Measurements from ENCODE around the gene DNAJC12. TPM values are rescaled to one million over a fixed set of nuclear protein-coding genes. Genes with fewer than 3 reads are reported as not detected.

DNAJC12 gene
- total RNA-seq, 1 donor = not detected

DNA sequence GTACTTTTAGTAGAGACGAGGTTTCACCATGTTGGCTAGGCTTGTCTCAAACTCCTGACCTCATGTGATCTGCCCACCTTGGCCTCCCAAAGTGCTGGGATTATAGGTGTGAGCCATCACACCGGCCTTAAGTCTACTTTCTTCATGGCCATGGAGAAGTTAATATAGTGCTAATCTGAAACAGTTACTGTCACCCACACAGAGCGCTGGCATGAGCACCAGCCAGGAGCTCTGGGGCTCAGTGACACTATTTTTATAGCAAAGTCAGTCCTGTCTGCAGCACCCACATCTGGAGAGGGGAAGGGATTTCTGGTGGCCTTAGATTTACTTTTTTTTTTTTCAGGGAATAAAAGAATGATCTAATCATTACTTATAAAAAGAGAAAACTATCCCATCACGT lies 21.3 kb downstream of the DNAJC12 start:
- no peak overlapping the region for H3K4me3 ChIP-seq (ENCODE audit: low read length)
- no peaks in the 10 kb centered on the region for H3K27me3 ChIP-seq (ENCODE audit: insufficient read depth, low read length)
- no peaks in the 10 kb centered on the region for H3K4me1 ChIP-seq (ENCODE audit: insufficient read depth, low read length)
- no peaks in the 10 kb centered on the region for H3K9me3 ChIP-seq (ENCODE audit: low read depth, low read length)

DNA sequence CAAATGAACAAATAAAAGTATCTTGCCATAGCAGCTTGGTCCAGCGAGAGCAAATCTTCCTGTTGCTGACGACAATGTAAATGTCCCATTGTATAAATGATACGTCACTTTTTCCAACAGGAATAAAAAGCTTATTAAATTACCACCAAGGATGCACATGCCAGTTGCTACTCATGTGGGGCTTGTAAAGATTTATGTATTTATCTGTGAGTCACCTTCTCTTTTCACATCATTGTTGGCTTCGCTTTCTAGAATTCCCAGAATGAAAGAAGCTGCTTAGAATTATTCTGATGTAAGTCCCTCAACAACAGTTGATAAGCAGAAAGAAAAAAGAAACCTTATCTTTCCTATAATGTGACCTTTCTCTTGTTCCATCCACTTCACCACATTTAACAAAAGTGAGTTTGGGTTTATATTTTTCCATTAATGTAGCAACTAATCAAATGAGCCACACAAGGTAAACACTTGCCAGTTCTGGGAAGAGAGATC lies 22.4 kb downstream of the DNAJC12 start:
- no peaks in the 10 kb centered on the region for H3K4me1 ChIP-seq (ENCODE audit: insufficient read depth, low read length)
- H3K9me3 ChIP-seq (ENCODE audit: low read depth, low read length) = no peaks in the 10 kb centered on the region
- H3K4me3 ChIP-seq (ENCODE audit: low read length) = no peak overlapping the region
- no peaks in the 10 kb centered on the region for H3K27me3 ChIP-seq (ENCODE audit: insufficient read depth, low read length)

DNA sequence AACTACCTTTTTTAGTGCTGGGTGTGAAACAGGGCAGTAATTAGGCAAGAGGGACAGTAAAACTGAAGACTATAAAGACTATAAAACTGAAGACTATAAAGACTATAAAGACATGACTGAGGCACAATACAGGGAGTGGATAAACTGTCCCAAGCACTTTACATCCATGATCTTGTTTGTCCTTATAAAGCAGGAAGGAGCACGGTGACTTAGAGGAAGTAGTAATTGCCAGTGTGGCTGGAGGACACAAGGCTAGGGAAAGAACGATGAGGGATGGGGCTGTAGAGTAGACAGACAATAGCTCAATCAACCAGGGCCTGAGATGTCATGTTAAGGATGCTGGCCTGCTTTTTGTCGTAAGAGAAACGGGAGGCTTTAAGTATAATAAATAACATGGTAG lies 26.0 kb downstream of the DNAJC12 start:
- no peaks in the 10 kb centered on the region for H3K9me3 ChIP-seq (ENCODE audit: low read depth, low read length)
- no peaks in the 10 kb centered on the region for H3K4me1 ChIP-seq (ENCODE audit: insufficient read depth, low read length)
- no peaks in the 10 kb centered on the region for H3K27me3 ChIP-seq (ENCODE audit: insufficient read depth, low read length)
- no peak overlapping the region for H3K4me3 ChIP-seq (ENCODE audit: low read length)

DNA sequence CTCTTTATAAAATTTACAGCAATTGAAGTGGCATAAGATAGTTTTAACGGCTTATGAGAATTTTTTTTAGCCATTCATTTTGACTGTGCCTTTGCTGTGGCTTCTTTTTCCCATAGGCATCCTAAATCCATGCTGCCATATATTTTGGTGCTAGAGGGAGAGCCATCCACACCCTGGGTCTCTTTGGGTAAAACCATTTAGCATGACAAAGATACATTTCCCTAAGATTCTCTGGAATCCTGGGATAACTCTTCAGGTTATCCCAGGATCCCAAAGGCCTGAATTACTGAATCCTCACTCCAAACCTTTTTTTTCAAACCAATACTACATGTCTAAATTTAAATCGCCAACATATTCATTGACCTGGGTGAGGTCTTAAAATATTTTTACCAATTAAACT lies 28.9 kb downstream of the DNAJC12 start:
- no peaks in the 10 kb centered on the region for H3K4me1 ChIP-seq (ENCODE audit: insufficient read depth, low read length)
- no peak overlapping the region for H3K4me3 ChIP-seq (ENCODE audit: low read length)
- no peaks in the 10 kb centered on the region for H3K27me3 ChIP-seq (ENCODE audit: insufficient read depth, low read length)
- no peaks in the 10 kb centered on the region for H3K9me3 ChIP-seq (ENCODE audit: low read depth, low read length)

DNA sequence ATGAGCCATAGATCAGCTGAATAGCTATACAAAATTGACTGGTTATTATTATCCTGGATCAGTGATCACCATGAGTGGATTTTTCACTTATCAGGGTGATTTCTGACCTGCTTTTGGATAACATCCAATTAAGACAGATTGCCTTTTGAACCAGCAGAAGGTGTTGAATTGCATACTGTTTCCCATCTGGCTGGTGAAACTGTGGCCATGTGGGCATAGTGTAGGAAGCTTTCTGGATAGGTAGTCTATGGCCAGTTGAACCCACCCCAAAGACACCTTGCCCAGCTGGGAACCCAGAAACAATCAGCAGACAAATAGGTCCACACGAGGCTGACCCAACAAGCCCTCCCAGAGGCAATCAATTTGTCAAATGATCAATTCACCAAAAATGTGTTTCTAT lies 29.3 kb downstream of the DNAJC12 start:
- no peaks in the 10 kb centered on the region for H3K9me3 ChIP-seq (ENCODE audit: low read depth, low read length)
- H3K4me3 ChIP-seq (ENCODE audit: low read length) = no peak overlapping the region
- no peaks in the 10 kb centered on the region for H3K27me3 ChIP-seq (ENCODE audit: insufficient read depth, low read length)
- H3K4me1 ChIP-seq (ENCODE audit: insufficient read depth, low read length) = no peaks in the 10 kb centered on the region

DNA sequence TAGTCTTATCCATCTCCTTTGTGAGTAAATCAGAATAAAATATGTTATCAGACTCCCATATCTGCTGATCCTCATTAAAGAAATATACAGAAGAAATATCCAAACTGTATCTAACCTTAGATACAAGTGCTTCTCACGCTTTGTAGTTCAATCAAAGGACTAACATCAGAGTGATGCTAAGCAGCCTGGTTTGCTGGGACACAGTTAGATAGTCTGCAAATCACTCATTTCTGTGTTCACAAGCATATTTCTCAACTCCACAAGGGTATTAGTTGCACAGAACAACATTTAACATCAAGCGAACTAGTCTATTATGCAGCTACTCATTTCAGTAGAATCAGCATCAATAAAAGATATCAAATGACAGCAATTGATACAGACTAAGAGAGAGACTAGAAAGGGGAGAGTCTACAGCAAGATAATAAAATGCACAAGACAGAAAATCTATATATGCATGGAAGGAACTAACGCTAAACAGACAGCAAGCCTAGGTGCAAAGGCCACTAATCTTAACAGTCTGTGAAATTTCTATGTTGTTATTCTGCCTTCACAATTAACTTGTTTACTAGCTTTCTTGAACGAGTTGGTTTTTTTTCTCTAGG lies 30.0 kb downstream of the DNAJC12 start:
- H3K27me3 ChIP-seq (ENCODE audit: insufficient read depth, low read length) = no peaks in the 10 kb centered on the region

DNA sequence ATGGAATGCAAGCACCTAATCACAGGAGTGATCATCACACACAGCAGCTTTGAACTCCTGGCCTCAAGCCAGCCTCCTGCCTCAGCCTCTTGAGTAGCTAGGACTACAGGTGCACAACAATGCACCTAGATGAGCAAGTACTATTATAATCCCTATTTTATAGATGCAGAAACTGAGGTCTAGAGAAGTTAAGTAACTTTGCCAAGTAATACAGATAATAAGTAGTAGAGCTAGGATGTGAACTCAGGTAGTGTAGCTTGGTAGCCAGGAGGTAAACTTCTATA lies 33.7 kb downstream of the DNAJC12 start:
- Histone ChIP-seq H3K4me1 (ENCODE audit: insufficient read depth, low read length) (no peaks in the 10 kb centered on the region), H3K27me3 (ENCODE audit: insufficient read depth, low read length) (no peaks in the 10 kb centered on the region)

More for the DNA sequence above, 30.0 kb downstream of the DNAJC12 start:
- Histone ChIP-seq H3K9me3 (ENCODE audit: low read depth, low read length) (no peaks in the 10 kb centered on the region), H3K4me1 (ENCODE audit: insufficient read depth, low read length) (no peaks in the 10 kb centered on the region), H3K4me3 (ENCODE audit: low read length) (no peak overlapping the region)

DNA sequence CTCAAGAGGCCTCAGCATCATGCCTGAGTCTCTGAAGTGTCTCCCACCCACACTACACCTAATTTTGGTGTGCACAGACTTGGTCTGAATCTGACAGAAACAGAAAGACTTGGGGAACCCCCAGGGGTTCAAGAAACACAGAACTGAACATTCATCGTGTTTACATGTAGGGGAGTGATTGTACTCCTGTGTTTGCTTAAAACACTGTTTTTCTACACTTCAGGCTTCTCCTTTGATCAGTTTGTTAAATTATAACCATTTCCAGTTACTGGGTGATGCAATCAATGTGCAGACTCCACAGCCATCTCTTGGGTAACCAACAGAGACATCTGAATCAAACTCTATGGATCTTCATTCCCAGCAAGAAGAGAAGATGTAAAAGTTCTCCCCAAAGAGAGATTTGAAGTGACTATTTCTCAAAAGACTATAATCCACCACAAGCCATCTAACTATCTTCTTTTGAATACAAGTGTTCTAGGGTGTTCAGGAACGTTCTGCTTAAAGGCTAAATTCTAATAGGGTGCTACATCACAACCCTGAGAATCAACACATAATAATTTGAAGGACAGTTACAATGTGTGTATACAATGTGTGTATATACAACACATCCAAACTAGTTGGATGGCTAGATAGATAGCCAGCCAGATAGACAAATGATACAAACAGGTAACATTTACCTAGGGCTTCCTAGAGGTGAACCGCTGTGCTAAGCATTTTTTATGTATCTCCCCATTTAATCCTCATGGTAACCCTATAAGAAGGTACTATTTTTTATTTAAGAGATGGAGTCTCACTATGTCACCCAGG lies 34.2 kb downstream of the DNAJC12 start:
- H3K4me3 ChIP-seq (ENCODE audit: low read length) = no peak overlapping the region
- no peaks in the 10 kb centered on the region for H3K9me3 ChIP-seq (ENCODE audit: low read depth, low read length)
- no peaks in the 10 kb centered on the region for H3K27me3 ChIP-seq (ENCODE audit: insufficient read depth, low read length)
- H3K4me1 ChIP-seq (ENCODE audit: insufficient read depth, low read length) = no peaks in the 10 kb centered on the region

More for the DNA sequence above, 33.7 kb downstream of the DNAJC12 start:
- Histone ChIP-seq H3K4me3 (ENCODE audit: low read length) (no peak overlapping the region), H3K9me3 (ENCODE audit: low read depth, low read length) (no peaks in the 10 kb centered on the region)

DNA sequence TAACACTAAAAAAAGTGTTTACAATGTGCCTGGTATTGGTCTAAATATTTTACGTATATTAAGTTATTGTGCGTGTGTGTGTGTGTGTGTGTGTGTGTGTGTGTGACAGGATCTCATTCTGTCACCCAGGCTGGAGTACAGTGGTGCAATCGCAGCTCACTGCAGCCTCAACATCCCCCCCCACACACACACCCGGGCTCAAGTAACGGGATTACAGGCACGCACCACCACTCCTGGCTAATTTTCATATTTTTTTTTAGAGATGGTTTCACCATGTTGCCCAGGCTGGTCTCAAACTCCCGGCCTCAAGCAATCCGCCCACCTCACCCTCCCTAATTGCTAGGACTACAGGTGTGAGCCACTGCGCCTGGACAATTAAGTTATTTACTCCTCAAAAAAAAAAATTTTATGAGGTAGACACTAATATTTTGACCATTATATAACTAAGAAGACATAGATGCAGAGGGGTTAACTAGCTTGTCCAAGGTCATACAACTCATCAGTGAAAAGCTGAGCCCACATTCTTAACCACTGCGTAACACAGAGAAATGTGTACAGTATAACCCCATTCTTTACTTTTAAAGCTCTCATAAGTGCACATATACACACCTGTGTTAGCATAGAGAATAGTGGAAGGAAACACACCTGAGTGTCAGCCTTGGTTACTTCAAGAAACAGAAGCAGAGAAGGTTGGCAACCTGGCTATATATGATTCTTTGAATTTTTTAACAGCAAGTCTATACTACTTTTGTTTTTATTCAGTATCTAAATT lies 35.0 kb downstream of the DNAJC12 start:
- Histone ChIP-seq H3K4me1 (ENCODE audit: insufficient read depth, low read length) (no peaks in the 10 kb centered on the region), H3K4me3 (ENCODE audit: low read length) (no peak overlapping the region), H3K27me3 (ENCODE audit: insufficient read depth, low read length) (no peaks in the 10 kb centered on the region), H3K9me3 (ENCODE audit: low read depth, low read length) (no peaks in the 10 kb centered on the region)

DNA sequence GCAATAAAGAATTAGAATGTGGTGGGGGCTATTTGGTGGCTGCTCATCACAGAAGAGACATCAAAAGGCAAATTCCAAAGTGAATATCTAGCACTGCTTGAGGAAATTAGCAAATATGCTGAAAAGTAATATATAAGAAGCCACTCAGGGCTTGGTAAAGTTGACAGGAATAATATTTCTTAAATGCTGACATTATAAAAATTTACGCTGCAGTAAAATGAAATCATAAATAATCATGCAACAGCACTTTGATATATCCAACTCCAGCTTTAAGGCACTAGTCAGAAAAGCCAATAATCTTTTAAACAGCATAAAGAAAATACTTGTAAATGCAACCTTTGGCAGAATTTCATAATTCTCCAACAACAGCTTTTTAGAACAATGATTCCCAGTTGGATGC lies 36.9 kb downstream of the DNAJC12 start:
- Histone ChIP-seq H3K9me3 (ENCODE audit: low read depth, low read length) (no peaks in the 10 kb centered on the region), H3K4me1 (ENCODE audit: insufficient read depth, low read length) (no peaks in the 10 kb centered on the region), H3K27me3 (ENCODE audit: insufficient read depth, low read length) (no peaks in the 10 kb centered on the region), H3K4me3 (ENCODE audit: low read length) (no peak overlapping the region)

DNA sequence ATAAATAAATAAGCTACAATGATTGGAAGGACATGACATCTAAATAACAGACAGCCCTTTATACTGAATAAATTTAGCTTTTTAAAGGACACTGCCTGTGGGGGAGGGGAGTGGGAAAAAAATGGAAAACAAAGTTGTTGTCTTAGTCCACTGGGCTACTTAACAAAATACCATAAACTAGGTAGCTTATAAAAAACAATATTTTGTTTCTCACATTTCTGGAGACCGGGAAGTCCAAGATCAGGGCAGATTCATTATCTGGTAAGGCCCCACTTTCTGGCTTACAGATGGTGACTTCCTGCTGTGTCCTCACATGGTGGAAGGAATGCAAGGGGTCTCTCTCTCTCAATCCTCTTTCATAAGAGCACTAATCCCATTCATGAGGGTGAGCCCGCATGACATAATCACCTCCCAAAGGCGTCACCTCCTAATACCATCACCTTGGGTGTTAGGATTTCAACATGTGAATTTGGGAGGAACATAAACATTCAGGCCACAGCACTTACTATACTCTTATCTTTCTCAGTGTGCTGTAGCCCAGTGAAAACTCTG lies 43.0 kb downstream of the DNAJC12 start:
- Histone ChIP-seq H3K9me3 (ENCODE audit: low read depth, low read length) (no peaks in the 10 kb centered on the region), H3K4me1 (ENCODE audit: insufficient read depth, low read length) (peaks cover 10% of the 10 kb centered on the region), H3K4me3 (ENCODE audit: low read length) (no peak overlapping the region), H3K27me3 (ENCODE audit: insufficient read depth, low read length) (no peaks in the 10 kb centered on the region)

DNA sequence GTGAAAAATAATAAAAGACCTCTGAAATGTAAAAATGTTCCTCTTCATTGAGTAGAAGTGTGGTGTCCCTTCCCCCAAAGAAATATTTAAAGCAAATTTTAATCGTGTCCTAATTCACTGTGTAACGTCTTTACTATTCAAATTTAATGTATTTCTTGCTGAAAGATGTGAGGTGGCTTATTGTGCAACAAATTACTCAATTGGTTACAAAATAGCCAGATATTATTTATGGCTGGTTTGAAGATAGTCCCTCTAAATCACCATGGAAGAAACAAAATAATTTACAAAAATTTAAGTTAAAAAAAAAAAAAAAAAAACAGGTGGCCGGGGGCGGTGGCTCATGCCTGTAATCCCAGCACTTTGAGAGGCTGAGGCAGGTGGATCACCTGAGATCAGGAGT lies 43.7 kb downstream of the DNAJC12 start:
- Histone ChIP-seq H3K4me3 (ENCODE audit: low read length) (no peak overlapping the region), H3K4me1 (ENCODE audit: insufficient read depth, low read length) (peaks cover 10% of the 10 kb centered on the region), H3K9me3 (ENCODE audit: low read depth, low read length) (no peaks in the 10 kb centered on the region), H3K27me3 (ENCODE audit: insufficient read depth, low read length) (no peaks in the 10 kb centered on the region)

DNA sequence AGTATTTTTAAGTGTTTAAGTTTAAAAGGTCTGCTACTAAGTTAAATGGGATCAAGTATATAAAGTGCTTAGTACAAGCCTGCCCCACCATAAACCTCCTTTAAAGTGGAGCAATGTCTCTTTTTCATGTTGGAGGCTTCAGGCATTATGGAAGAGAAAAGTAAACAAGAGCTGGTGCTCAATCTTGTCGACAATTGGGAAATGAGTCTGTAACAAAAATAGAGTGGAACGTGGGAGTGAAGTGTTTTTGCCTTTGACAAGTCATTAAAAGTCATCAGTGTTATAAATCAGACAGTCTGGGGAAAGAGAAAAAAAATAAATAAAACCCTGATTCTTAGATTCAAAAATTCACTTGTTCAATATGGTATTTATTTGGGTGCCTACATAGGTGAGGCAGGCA lies 44.7 kb downstream of the DNAJC12 start:
- Histone ChIP-seq H3K27me3 (ENCODE audit: insufficient read depth, low read length) (no peaks in the 10 kb centered on the region), H3K9me3 (ENCODE audit: low read depth, low read length) (no peaks in the 10 kb centered on the region), H3K4me3 (ENCODE audit: low read length) (no peak overlapping the region), H3K4me1 (ENCODE audit: insufficient read depth, low read length) (peaks cover 12% of the 10 kb centered on the region)

DNA sequence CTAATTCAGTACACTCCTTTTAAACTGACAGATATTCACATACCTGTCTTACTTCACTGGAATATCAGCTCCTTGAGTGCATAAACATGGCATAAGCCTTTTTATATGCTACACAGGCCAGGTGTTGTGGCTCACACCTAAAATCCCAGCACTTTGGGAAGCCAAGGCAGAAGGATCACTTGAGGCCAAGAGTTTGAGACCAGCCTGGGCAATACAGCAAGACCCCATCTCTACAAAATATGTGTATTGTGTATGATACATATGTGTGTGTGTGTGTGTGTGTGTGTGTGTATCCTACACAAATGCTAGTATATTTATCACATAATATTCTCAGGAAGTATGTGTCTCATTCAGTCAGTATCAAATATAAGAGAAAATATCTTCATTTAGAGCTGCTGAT lies 45.3 kb downstream of the DNAJC12 start:
- H3K4me3 ChIP-seq (ENCODE audit: low read length) = no peak overlapping the region
- peaks cover 13% of the 10 kb centered on the region for H3K4me1 ChIP-seq (ENCODE audit: insufficient read depth, low read length)
- no peaks in the 10 kb centered on the region for H3K9me3 ChIP-seq (ENCODE audit: low read depth, low read length)
- no peaks in the 10 kb centered on the region for H3K27me3 ChIP-seq (ENCODE audit: insufficient read depth, low read length)

Measured in mononuclear cell (primary cell).